Loucy (cell line): ENCODE results near the gene ZDHHC14.

Source experiments
- EZH2phosphoT487 ChIP-seq: fragments of 200-600 bp; IDR thresholded peaks from 2 replicates; pipeline ENCODE4 v1.6.1; 2018; ENCODE audit warnings: antibody characterized with exemption, mild to moderate bottlenecking, moderate library complexity, borderline replicate concordance
- TF ChIP-seq, protein P1 (sequence below): fragments of 200-600 bp; sonication (generic); conservative IDR thresholded peaks from 2 replicates; pipeline ENCODE4 v1.5.1; 2014; ENCODE audit warnings: mild to moderate bottlenecking, antibody characterized with exemption, low read length

DNA sequence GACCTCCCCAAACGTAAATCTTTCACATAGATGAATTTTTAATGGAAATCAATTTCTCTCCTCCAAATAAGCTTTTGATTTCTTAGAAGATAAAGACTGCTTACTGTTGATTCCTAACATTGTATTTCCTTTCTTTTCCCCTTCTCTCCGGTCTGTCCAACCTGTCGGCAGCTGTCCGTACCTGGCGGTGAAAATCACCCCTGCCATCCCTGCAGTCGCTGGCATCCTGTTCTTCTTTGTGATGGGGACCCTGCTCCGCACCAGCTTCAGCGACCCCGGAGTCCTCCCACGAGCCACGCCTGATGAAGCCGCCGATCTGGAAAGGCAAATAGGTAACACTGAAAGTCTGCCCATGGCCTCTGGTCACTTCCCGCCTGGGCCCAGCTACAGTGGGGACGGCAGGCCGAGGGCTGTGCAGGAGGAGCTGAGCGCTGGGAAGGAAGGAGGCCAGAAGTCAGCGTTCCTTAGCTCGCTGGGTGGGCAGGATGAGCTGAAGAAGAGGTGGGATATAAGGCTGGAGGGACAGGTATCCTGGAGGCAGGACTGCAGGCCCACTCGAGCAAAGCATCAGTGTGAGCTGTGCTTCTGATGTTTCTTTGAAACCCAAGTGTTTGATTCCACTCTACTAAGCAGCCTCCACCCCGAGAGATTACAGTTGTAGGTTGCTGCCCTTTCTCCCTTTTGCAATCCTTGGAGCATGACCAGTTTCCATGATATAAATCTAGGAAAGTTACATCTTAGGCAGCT lies 161.6 kb downstream of the ZDHHC14 start:
- no peak for TF ChIP-seq EZH2phosphoT487
- TF ChIP-seq, protein P1, sequence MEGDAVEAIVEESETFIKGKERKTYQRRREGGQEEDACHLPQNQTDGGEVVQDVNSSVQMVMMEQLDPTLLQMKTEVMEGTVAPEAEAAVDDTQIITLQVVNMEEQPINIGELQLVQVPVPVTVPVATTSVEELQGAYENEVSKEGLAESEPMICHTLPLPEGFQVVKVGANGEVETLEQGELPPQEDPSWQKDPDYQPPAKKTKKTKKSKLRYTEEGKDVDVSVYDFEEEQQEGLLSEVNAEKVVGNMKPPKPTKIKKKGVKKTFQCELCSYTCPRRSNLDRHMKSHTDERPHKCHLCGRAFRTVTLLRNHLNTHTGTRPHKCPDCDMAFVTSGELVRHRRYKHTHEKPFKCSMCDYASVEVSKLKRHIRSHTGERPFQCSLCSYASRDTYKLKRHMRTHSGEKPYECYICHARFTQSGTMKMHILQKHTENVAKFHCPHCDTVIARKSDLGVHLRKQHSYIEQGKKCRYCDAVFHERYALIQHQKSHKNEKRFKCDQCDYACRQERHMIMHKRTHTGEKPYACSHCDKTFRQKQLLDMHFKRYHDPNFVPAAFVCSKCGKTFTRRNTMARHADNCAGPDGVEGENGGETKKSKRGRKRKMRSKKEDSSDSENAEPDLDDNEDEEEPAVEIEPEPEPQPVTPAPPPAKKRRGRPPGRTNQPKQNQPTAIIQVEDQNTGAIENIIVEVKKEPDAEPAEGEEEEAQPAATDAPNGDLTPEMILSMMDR = no peak
